ENCODE measurements around the gene SLC13A3.

DNA sequence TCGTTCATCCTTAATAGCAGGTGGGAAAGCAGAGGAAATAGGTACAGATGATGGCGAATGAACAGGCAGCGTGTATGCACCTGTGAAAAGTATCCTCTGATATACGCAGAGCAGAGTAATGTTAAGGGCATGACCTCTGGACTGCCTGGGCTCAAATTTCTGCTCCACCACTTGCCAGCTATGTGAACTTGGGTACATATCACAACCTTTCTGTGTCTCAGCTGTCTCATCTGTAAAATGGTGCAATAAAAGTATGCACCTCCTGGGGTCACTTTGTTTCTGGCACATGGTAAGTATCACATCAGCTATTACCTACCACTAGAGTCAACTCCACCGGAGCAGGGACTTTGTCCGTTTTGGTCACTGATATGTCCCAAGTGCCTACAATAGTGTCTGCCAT lies 103.3 kb downstream of the SLC13A3 start:
- TF ChIP-seq CTCF (IDR thresholded peaks at IDR 0.05; ENCODE audit: low read depth, low read length), result no peak
- no peak for TF ChIP-seq POLR2A (IDR thresholded peaks at IDR 0.05; ENCODE audit: extremely low read depth, insufficient read length)

Data from NB4 (cell line).